GM19099 (cell line): Measurements from ENCODE around the gene AQP5.

Experiments used
- POLR2A ChIP-seq: IDR thresholded peaks from 3 replicates; pipeline ENCODE4 v1.6.1; 2011; ENCODE audit warnings: low read depth; ENCODE audit not compliant: insufficient read length; ENCODE audit errors: extremely low read depth

Gene AQP5

DNA sequence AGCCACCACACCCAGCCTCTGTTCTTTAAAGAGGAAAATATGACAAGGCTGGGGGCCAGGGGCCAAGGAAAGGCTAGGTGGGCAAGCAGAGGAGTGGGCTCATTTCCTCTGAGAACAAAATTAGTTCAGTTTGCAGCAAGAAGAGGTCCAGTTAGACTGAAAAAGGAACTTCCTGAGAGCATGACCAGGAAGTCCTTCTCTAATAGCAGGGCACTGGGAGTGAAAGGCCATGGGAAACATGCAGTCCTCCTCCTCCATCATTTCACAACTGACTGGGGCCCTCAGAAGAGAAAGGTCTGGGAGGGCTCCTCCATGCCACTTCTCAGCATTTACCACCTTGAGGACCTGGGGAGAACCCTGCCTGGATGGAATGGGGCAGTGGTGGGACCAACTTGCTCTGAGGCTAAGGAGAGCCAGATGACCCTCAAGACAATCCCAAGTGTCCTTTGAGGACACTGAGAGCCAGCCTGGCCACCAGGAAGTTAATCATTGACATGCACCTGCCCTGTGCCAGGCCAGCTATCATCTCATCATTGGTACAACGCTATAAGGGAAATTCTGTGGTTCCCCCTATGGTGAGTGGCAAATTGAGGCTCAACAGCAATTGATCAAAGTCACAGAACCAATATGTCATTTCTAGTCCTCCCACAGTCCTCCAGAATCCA is 9.1 kb upstream of the AQP5 start:
- TF ChIP-seq POLR2A: no peak

DNA sequence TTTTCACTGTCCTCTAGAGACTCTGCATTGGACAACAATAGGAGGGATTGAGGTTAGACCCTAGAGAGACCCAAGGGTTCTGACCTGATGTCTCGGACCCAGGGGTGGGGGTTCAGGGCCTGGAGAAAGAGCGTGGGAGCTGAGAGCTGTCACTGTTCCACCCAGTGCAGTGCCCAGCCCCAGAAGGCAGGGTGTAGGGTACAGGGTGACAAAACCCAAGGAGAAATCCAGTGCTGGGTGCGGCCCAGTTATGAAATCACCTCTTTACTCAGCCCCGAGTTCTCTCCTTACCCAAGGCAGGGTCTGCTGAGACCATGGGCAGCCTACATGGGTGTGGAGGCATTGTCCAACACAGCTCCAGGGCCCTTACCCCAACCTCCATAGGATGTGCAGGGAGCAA is 8.5 kb upstream of the AQP5 start:
- no peak for TF ChIP-seq POLR2A

DNA sequence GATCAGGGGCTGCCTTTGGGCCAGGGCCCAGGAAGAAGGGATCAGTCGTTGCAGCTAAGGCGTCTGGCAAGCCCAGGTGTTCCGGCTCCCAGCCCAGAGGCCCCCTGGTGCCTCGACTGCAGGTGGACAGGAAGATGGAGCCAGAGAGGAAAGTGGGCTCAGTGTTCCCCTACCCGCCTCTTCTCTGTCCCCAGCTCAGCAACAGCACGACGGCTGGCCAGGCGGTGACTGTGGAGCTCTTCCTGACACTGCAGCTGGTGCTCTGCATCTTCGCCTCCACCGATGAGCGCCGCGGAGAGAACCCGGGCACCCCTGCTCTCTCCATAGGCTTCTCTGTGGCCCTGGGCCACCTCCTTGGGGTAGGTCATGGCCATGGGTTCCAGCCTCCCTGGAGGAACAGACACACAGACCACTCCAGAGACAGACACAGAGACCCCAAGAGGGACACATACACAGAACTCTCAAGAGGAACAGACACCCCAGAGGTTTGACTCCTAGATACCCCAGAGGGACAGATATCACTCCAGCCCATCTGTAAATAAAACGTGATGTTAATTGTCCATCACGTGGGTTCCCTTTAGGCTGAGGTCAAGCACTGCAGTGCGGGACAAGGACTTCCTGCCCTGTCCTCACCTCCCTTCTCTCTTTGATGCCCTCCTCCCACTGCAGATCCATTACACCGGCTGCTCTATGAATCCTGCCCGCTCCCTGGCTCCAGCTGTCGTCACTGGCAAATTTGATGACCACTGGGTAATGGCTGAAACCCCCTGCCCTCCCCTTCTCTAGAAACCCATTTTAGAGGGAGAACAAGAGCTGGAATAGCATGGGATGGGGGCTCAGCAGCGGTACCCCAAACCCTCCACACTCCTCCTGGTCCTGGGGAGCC is 7.5 kb upstream of the AQP5 start:
- TF ChIP-seq POLR2A: no peak

DNA sequence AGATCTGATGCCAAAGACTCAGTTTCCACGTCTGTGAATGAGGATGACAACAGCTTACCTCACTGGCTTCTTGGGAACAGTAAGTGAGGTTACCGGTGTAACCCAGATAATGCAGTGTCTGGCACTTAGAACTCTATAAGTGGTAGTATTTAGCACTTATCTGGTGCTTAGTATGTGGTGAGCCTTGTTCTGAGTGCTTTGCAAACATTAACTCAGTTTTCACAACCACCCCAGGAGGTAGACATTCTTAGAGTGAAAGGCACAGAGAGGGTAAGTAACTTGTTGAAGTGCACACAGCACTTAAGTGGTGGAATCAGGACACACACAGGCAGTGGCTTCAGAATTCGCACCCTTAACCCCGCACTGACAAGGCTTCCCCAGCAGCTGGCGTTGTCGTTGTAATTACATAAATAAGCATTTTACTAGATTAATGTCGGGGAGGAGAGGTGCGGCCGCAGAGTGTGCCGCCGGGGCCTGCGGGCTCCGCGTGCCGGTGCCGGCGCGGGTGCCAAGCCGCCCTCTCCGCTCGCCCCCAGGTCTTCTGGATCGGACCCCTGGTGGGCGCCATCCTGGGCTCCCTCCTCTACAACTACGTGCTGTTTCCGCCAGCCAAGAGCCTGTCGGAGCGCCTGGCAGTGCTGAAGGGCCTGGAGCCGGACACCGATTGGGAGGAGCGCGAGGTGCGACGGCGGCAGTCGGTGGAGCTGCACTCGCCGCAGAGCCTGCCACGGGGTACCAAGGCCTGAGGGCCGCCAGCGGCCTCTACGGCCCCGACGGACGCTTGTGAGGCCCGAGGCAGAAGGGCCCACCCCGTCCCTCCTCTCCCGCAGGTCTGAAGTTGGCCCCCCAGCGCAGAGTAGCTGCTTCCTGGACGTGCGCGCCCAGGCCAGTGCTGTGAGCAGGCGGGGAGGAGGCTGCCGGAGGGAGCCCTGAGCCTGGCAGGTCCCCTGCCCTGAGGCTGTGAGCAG is 6.5 kb upstream of the AQP5 start:
- no peak for TF ChIP-seq POLR2A

DNA sequence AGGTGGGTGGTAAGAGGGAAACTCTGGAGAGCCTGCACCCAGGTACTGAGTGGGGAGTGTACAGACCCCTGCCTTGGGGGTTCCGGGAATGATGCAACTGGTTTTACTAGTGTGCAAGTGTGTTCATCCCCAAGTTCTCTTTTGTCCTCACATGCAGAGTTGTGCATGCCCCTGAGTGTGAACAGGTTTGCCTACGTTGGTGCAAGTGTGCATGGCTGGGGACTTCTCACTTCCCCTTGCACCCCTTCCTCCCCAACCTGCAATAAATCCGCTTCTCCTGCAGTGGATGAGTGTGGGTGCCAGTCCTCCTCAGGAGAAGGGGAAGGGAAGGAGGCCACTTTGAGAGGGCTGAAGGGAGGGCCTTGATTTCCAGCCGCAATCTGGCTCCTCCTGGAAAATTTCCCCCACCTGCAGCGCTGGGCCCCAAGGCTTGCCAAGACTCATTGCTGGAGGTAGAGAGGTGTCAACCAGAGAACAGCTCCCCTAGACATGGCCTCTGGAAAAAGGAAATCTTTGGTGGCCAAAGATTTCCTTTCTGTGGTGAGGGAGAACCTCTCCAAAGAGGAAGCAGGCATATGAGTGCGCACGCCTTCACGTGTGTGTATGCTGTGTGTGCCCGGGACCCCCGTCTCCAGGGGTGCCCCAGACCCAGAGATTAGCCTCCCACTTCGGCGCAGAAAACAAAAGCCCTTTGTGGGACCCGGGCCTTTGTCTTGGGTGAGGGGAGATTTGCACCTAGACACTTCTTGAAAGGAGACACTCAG is 5.6 kb upstream of the AQP5 start:
- no peak for TF ChIP-seq POLR2A

DNA sequence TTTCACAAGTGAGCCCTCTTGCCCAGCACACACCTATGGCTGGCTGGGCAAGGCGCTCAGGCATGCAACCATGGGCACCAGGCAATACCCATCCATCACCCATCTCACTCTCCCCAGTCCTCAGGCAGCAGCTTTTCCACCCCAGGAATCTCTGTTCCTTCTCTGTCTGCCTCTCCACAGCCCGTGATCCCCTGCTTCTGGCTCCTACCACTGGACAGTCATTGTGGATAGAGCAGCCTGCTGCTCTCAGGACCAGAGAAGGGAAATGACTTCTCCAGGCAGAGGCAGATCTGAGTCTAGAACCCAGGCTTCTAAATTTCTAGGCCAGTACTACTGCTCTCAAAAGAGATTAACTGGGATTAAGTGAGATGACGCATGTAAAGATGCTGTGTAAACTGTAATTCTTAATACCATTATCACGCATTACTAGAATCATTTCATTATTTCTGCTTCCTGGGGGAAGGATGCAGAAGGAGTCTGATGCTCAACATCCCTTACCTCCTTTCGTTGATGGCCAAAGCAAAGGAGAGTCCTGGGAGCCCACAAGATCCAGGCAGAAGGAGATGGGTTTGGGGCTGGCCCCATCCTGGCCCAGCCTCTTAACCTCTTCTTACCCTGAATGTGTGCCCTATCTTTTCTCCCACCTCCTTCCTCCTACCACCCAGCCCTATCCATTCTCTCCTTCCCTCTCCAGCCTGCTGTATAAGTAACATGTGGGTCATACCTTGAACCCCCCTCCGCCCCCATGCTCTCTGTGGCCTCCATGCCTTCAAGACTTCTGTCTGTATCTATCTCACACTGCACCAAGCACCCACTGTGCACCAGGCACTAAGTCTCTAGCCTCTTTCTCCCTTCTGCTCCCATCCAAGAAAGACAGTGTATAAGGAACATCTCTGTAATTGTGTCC is 4.8 kb upstream of the AQP5 start:
- TF ChIP-seq POLR2A: no peak

DNA sequence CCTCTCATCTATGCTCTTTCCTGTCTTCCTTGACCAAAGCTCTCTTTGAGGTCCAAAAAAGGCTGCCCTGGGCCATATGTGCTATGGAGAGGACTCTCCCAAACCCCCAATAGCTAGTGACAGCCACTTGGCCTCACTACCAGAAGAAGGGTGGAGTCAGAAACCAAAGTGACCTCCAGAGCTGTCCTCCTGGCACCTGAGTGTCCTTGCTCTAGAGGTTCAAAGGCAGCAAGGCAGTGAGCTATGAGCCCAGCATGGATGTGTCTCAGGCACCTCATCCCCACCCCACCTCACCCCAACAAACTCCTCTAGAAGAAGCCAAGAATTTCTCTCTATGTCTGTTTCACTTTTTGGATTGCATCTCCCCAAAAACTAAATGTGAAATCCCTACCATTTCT is 4.1 kb upstream of the AQP5 start:
- no peak for TF ChIP-seq POLR2A

DNA sequence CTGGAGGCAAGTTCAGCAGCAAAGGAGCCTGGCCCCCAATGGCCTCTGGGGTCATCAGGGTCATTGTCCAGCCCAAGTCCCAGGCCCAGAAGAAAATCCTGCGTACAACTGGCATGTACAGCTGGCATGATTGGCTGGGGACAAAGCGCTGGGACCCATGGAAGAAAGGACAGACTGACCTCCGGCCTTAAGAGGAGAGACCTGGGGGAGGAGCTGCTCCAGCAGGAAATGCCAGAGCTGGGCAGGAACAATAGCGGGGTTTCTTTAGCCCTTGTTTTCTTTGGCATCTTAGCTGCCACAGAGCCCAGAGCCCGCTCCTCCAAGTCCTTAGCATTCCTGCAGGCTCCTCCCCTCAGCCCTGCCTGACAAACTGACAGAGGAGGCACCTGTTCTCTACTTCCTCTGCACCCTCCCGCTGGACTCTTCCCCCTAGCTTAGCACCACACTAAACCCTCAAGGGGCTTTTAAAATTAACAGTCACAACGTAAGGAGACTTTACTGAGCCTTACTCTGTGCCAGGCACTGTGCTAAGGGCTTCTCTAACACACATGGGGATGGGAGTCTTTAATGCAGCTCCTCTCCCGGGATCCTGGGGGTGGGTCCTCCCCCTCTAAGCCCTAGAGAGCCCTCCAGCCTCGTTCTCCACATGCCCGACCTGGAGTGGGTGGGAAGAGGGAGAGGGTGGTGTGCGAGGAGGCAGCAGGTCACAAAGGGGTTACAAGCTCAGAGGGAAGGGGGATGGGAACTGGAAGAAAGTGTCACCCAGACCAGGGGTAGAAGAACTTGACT is 1.8 kb upstream of the AQP5 start:
- TF ChIP-seq POLR2A: no peak

DNA sequence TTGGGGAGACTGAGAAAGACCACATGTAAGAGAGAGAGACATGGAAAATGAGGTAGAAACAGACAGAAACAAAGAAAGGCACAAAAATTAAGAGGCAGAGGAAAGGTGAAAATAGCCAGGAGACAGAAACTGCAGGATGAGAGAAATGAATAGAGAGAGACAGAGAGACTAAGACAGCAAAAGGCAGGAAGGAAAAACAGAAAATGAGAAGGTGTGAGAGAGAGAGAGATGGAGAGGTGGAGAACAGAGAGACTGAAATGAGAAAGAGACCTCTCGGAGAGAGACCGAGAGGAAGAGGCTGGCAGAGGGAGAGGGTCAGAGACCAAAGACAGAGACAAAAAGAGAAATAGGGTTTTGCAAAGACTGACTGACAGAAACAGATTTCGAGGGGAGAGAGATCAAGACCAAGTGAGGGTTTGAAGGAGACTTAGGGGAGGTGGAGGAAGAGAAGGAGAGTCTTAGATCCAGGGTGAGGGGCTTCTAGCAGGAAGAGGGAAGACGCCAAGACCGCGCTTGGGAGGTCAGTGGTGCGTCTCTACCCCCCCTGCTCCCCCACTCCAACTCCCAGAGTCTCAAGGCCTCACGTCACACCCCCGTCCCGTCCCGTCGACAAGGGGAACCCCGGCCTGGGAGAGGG is 1.1 kb upstream of the AQP5 start:
- TF ChIP-seq POLR2A: no peak

DNA sequence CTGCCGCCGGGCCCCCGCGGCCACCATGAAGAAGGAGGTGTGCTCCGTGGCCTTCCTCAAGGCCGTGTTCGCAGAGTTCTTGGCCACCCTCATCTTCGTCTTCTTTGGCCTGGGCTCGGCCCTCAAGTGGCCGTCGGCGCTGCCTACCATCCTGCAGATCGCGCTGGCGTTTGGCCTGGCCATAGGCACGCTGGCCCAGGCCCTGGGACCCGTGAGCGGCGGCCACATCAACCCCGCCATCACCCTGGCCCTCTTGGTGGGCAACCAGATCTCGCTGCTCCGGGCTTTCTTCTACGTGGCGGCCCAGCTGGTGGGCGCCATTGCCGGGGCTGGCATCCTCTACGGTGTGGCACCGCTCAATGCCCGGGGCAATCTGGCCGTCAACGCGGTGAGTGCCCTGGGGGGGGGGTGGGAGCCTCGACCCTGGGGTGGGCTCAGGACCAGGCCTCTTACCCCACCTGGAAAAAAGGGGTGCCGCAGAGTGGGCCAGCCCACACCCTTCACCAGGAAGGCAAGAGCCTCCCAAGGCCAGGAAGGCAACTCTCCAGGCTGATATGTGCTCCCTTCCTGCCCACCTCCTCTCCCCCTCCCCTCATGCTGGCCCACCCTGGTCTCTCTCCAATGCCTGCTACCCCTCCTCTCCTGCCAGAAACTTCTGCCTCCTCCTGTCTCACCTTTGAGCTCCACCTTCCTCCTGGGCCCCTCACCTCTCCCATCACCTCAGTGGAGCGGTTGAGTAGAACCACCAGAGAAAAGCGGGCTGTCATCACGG is 507 bp downstream of the AQP5 start:
- no peak for TF ChIP-seq POLR2A
